ENCODE data around the gene TASP1.
A peak's percentile ranks its signal among the peaks of the same experiment; 100 is the strongest.

Gene TASP1

DNA sequence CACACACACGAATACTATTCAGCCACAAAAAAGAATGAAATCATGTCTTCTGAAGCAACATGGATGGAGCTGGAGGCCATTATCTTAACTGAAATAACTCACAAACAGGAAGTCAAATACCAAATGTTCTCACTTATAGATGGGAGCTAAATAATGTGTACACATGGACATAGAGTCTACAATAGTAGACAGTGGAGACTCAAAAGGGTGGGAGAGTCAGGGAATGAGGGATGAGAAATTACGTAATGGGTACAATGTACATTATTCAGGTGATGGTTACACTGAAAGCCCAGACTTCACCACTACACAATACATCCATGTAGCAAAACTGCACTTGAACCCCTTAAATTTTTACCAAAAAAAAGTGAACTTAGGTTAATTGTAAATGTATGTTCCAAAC is 160.4 kb downstream of the TASP1 start:
- no peak for TF ChIP-seq CTCF (IDR thresholded peaks at IDR 0.05; ENCODE audit: low read depth, low read length, missing control alignments)
- no peak for DNase-seq (ENCODE audit: low read depth)
- no peak overlapping the region for H3K4me3 ChIP-seq (ENCODE audit: low read depth, low read length)

- DNase-seq (ENCODE audit: low read depth): no peak
- TF ChIP-seq CTCF (IDR thresholded peaks at IDR 0.05; ENCODE audit: low read depth, low read length, missing control alignments): no peak
Observed at GRCh38 chr20:13474467-13474866, 164.3 kb downstream of the TASP1 start.

DNA sequence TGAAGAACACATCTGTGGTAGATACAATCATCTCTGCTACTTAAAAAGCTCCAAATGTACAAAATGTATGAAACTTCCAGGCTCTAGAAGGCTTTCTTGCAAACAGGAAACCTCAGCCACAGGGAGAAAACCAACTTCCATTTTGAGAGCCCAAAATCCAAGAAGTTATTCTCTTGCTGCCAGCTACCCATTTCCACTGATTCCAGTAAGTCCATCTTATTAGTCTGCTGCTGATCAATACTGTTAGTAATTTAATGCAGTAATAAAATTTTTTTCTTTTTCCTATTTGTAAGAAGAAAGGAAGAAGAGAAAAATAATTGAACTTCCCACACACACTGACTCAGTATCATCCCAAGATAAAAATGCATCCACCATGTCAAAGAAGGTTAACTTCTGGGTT is 169.5 kb downstream of the TASP1 start:
- no peak overlapping the region for H3K4me3 ChIP-seq (ENCODE audit: low read depth, low read length)
- no peak for TF ChIP-seq CTCF (IDR thresholded peaks at IDR 0.05; ENCODE audit: low read depth, low read length, missing control alignments)
- no peak for DNase-seq (ENCODE audit: low read depth)

More at GRCh38 chr20:13474467-13474866, 164.3 kb downstream of the TASP1 start:
- no peak overlapping the region for H3K4me3 ChIP-seq (ENCODE audit: low read depth, low read length)

GRCh38 chr20:13468166-13468565 is 170.6 kb downstream of the TASP1 start:
- TF ChIP-seq CTCF (IDR thresholded peaks at IDR 0.05; ENCODE audit: low read depth, low read length, missing control alignments): no peak
- no peak for DNase-seq (ENCODE audit: low read depth)
- H3K4me3 ChIP-seq (ENCODE audit: low read depth, low read length): no peak overlapping the region

DNA sequence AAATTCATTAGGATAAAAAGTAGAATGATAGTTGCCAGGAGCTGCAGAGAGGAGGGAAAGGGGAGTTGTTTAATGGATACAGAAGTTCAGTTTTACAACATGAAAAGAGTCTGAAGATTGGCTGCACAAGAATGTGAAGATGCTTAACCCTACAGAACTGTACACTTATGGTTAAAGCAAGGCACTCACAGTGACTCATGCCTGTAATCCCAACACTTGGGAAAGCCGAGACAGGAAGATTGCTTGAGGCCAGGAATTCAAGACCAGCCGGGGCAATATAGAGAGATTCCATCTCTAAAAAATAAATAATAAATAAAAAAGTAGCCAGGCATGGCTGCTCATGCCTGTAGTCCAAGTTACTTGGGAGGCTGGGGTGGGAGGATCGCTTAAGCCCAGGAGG is 174.0 kb downstream of the TASP1 start:
- H3K4me3 ChIP-seq (ENCODE audit: low read depth, low read length): no peak overlapping the region
- DNase-seq (ENCODE audit: low read depth): no peak
- TF ChIP-seq CTCF (IDR thresholded peaks at IDR 0.05; ENCODE audit: low read depth, low read length, missing control alignments): no peak

DNA sequence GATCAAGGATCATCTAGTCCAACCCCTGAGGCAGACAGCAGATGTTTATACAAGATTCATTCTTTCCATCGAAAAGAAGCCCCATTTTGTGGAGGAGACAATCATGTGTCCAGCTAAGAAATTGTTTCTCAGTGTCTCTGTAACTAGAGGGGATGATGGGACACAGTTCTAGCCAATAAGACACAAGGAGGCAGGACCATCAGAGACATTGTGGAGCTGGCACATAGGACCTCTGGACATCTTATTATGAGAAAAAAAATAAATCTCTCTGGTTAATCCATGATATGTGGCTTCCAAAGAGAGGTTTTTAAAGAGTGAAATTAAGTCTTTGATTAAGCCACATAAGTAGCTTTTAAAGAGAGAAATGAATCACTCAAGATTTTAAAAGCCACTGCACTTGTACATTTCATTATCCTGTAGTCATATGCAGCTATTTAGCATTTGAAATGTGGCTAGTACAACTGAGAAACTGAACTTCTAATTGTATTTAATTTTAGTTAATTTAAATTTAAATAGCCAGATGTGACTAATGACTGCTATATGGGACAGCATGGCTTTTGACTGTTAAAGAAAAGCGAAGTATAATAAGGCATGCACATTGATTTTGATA is 176.8 kb downstream of the TASP1 start:
- no peak overlapping the region for H3K4me3 ChIP-seq (ENCODE audit: low read depth, low read length)
- no peak for TF ChIP-seq CTCF (IDR thresholded peaks at IDR 0.05; ENCODE audit: low read depth, low read length, missing control alignments)
- no peak for DNase-seq (ENCODE audit: low read depth)

- no peak overlapping the region for H3K4me3 ChIP-seq (ENCODE audit: low read depth, low read length)
- DNase-seq (ENCODE audit: low read depth): no peak
- TF ChIP-seq CTCF (IDR thresholded peaks at IDR 0.05; ENCODE audit: low read depth, low read length, missing control alignments): peak; percentile 95
Observed at GRCh38 chr20:13458860-13459451, 179.8 kb downstream of the TASP1 start.

Measured in GM12864 (cell line).